ENCODE measurements around the gene SGSH.

The SGSH gene

DNA sequence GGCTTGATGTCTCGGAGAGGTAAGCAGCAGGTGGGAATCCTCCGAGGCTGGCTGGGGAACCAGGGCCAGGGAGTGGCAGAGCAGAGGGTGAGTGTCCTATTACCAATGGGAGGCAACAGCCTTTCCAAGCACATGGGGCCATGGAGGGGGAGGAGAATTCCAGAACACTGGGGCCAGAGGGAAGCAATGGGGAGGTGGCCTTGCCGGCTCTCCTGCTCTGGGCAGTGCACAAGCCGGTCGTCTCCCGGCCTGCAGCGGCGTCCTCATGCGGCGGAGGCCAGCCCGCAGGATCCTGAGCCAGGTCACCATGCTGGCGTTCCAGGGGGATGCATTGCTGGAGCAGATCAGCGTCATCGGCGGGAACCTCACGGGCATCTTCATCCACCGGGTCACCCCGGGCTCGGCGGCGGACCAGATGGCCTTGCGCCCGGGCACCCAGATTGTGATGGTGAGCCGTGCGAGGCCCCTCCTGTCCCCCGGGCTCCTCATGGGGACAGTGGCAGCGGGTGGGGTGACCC, 21.9 kb downstream of the SGSH start:
- Mint-ChIP-seq H3K27me3 (peaks cover 17% of the 10 kb centered on the region), H3K4me3 (no peak overlapping the region), H3K36me3 (no peaks in the 10 kb centered on the region), H3K27ac (no peak overlapping the region), H3K9me3 (no peaks in the 10 kb centered on the region), H3K4me1 (no peaks in the 10 kb centered on the region)
- no peak for DNase-seq
- CTCF ChIA-PET: no interaction called here

DNA sequence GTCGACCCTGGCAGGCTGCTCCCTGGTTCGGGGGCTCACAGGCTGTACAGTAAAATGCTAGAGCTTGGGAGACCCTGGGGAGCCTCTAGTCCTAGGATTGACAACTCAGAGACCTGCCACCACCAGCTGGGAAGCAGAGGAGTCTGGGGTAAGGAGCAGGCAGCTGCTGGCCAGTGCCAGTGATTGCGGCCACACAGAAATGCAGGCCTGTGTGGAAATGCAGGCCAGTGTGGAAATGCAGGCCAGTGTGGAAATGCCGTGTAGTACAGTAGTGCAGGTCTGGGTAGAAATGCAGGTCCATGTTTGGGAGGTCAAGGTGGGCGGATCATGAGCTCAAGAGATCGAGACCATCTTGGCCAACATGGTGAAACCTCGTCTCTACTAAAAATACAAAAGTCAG, 23.5 kb downstream of the SGSH start:
- no peak for DNase-seq
- H3K27ac Mint-ChIP-seq: no peak overlapping the region
- no peaks in the 10 kb centered on the region for H3K9me3 Mint-ChIP-seq
- H3K36me3 Mint-ChIP-seq: no peaks in the 10 kb centered on the region
- CTCF ChIA-PET: interaction anchor here (0.8 to 2.3 kb wide), 9 partner anchors 10 to 165 kb away, joined by 3 to 33 read pairs (median 4); no protein-coding TSS in a partner anchor
- H3K4me3 Mint-ChIP-seq: no peak overlapping the region
- no peaks in the 10 kb centered on the region for H3K4me1 Mint-ChIP-seq
- H3K27me3 Mint-ChIP-seq: peaks cover 30% of the 10 kb centered on the region

DNA sequence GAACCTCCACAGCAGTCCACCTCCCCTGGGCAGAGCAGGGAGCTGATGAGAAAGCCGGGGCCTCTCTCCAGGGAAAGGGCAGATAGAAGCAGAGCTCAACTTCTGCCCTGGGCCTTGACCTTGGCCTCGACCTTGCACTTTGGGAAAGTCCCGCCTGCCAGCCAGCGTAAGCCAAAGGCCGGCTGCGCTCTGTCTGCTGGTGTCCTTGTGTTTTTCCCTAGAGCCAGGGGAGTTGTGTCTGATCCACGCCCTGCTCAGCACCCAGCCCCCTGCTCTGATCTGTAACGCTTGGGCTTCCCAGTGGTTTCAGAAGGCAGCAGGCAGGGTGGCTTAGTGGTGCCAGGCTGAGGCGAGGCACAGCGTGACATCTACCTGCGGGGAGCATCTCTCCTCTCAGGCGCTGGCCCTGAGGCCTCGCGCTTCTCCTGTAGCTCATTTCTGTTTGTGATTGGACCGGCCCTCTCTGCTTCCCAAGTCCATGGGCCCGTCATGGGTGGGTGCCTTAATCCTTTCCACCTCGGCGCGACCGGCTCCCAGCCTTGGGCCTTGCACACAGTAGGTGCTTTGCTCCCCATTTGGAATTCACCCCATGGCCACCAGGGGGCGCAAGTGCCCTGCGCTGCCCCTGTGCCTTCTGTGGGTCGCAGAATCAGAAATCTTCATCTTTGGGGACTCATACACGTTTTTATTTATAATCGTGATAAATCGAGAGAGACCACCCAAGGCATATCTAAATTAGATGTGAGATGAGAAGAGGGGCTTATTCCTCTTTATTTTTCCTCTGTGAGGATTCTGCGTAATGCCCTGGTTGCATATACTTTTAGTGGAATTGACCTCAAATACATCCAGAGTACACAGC, 24.2 kb downstream of the SGSH start:
- DNase-seq: peak; percentile 59
- CTCF ChIA-PET: interaction anchor here (0.7 to 2.3 kb wide), 11 partner anchors 11 to 195 kb away, joined by 3 to 33 read pairs (median 4); no protein-coding TSS in a partner anchor
- Mint-ChIP-seq H3K4me3 (no peak overlapping the region), H3K36me3 (no peaks in the 10 kb centered on the region), H3K27ac (no peak overlapping the region), H3K27me3 (peaks cover 36% of the 10 kb centered on the region), H3K4me1 (no peaks in the 10 kb centered on the region), H3K9me3 (no peaks in the 10 kb centered on the region)

DNA sequence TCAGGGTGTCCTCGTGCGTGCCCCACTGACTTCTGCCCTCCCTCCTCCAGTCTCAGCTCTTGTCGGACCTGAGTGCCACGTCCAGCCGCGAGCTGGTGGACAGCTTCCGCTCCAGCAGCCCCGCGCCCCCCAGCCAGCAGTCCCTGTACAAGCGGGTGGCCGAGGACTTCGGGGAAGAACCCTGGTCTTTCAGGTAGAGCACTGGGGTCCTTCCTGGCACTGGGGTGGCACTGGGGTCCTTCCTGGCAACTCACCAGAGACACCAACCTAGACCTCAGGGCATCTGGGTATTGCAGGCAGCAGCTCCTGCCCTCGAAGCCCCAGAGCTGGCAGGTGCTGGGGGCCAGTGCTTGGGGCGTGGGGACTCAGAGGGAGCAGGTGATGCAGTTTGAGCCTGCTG, 25.0 kb downstream of the SGSH start:
- H3K4me3 Mint-ChIP-seq: no peak overlapping the region
- DNase-seq: no peak
- peaks cover 40% of the 10 kb centered on the region for H3K27me3 Mint-ChIP-seq
- H3K36me3 Mint-ChIP-seq: no peaks in the 10 kb centered on the region
- H3K4me1 Mint-ChIP-seq: no peaks in the 10 kb centered on the region
- H3K9me3 Mint-ChIP-seq: no peaks in the 10 kb centered on the region
- CTCF ChIA-PET: interaction anchor here (0.7 to 2.3 kb wide), 4 partner anchors 18 to 196 kb away, joined by 3 to 33 read pairs (median 4); no protein-coding TSS in a partner anchor
- no peak overlapping the region for H3K27ac Mint-ChIP-seq

DNA sequence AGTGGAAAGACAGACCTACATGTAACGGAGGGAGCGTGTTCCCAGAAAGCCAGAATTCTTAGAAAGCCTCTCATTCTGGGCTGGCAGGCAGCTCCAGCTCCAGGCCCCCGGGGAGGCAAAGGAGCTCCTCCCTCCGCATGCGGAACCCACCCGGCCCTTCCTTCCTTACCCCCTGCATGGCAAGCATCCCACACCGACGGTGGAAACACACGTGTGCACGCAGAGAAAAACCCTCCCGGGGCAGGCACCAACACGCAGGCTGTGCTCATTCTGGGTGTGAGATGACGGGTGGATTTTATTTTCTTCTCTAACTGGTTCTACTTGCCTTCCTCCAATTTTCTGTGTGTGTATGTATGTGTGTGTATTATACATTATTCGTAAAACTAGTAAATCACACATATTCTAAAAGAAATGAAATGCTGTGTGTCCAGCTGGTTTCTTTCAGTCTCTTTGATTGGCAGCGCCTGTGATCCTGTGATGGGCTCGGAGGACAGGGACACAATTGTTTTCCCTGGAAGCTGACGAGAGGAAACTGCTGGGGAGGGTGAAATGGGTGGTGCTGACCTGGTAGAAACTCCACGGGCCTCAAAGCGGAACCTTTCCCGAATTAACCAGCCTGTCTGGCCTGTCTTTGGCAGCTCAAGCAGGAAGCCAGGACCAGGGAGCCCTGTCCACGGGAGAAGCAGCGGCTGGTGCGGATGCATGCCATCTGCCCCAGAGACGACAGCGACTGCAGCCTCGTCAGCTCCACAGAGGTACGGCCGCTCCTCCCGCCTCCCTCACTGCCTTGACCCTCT, 28.1 kb downstream of the SGSH start:
- H3K4me1 Mint-ChIP-seq: no peaks in the 10 kb centered on the region
- peaks cover 46% of the 10 kb centered on the region for H3K27me3 Mint-ChIP-seq
- no peak overlapping the region for H3K27ac Mint-ChIP-seq
- no peak for DNase-seq
- no peaks in the 10 kb centered on the region for H3K36me3 Mint-ChIP-seq
- no peaks in the 10 kb centered on the region for H3K9me3 Mint-ChIP-seq
- CTCF ChIA-PET: interaction anchor here (0.9 kb wide), 1 partner anchor 90 kb away, joined by 3 read pairs; the partner anchor contains the start of gene GAA
- H3K4me3 Mint-ChIP-seq: no peak overlapping the region

DNA sequence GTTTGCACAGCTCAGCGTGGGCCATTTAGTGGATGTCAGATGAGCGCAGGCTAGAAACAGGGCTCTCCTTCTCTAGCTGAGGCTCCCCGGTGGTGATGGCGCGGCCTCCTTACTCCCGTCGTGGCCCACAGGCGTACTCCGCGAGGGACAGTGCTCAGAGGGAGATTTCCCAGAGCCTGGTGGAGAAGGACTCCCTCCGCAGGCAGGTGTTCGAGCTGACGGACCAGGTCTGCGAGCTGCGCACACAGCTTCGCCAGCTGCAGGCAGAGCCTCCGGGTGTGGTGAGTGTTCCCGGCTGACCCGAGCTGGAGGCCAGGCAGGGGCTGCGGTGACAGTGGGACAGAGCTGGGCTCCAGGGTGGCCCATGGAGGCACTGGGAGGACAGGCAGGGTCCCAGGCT, 28.9 kb downstream of the SGSH start:
- no peaks in the 10 kb centered on the region for H3K36me3 Mint-ChIP-seq
- peaks cover 46% of the 10 kb centered on the region for H3K27me3 Mint-ChIP-seq
- no peaks in the 10 kb centered on the region for H3K4me1 Mint-ChIP-seq
- H3K9me3 Mint-ChIP-seq: no peaks in the 10 kb centered on the region
- H3K27ac Mint-ChIP-seq: no peak overlapping the region
- CTCF ChIA-PET: interaction anchor here (0.9 kb wide), 1 partner anchor 90 kb away, joined by 3 read pairs; the partner anchor contains the start of gene GAA
- no peak for DNase-seq
- no peak overlapping the region for H3K4me3 Mint-ChIP-seq

DNA sequence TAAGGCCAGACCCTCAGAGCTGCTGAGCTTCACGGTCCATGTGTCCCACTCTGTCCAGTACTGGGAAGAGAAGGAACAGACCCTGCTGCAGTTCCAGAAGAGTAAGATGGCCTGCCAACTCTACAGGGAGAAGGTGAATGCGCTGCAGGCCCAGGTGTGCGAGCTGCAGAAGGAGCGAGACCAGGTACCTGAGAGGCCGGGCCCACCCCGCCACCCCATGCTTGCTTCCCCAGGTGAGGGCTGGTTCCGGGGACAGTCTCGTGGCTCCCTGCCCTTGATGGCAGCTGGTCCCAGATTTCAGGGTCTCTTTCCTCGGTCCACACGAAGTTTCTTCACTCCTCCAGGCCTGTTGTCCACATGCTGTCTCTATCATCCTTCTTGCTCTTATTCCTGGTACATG, 29.4 kb downstream of the SGSH start:
- Mint-ChIP-seq H3K27ac (no peak overlapping the region), H3K4me1 (no peaks in the 10 kb centered on the region), H3K36me3 (no peaks in the 10 kb centered on the region), H3K4me3 (no peak overlapping the region), H3K27me3 (peaks cover 42% of the 10 kb centered on the region), H3K9me3 (no peaks in the 10 kb centered on the region)
- no peak for DNase-seq
- CTCF ChIA-PET: no interaction called here

DNA sequence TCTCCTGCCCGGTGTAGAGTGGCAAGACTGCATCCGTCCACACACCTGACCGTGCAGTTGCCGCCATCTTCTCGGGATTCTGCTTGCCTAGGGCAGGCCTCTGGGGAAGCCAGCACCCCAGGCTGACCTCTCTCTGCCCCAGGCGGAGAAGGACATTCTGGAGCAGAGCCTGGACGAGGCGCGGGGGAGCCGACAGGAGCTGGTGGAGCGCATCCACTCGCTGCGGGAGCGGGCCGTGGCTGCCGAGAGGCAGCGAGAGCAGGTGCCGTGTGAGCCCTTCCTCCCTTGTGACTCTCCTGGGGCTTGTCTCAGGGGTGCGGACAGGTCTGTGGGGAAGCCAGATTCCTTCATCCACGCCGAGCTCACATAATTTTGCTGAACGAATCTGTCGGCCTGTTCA, 30.5 kb downstream of the SGSH start:
- Mint-ChIP-seq H3K4me1 (no peaks in the 10 kb centered on the region), H3K36me3 (no peaks in the 10 kb centered on the region), H3K4me3 (no peak overlapping the region), H3K9me3 (no peaks in the 10 kb centered on the region), H3K27me3 (peaks cover 41% of the 10 kb centered on the region), H3K27ac (no peak overlapping the region)
- CTCF ChIA-PET: no interaction called here
- DNase-seq: no peak

DNA sequence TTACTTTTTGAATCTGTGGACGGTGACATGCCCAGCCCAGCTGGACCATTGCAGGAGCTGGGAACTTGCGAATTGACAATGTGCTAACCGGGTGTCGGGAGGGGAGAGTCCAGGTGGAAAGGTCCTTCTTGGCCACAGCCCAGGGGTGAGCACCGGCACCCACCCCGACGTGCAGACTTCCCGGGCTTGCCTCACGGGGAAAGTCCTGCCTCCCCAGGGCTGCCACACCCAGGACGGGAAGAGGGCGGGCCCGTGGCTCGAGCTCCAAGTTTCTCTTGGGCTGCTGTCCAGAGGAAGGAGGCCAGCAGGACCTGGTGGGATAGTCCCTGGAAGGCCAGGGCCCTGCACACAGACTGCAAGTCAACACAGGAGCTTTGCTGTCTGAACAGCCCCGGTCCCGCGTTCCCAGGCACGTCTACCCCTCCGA, 32.6 kb downstream of the SGSH start:
- CTCF ChIA-PET: no interaction called here
- Mint-ChIP-seq H3K4me3 (no peak overlapping the region), H3K27me3 (peaks cover 27% of the 10 kb centered on the region), H3K36me3 (no peaks in the 10 kb centered on the region), H3K4me1 (no peaks in the 10 kb centered on the region), H3K9me3 (no peaks in the 10 kb centered on the region), H3K27ac (no peak overlapping the region)
- no peak for DNase-seq

DNA sequence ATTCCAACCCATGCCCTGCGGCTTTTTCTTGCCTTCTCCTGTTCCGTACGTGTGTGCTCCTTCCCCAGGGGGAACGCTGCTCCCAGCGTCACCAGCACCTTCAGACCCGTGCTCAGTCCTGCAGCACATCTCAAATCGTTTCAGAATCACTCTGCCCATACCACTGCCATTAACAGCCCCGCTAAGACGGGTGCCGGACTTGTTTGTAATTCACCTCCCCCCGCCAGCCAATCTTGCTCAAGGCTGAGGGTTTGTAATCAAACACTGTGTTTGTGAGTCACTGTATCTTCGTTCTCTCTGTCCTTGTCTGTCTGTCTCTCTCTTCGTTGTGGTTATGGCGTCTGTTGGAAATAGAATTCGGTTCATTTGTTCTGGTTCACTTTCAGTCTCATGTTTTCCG, 33.0 kb downstream of the SGSH start:
- H3K4me1 Mint-ChIP-seq: no peaks in the 10 kb centered on the region
- CTCF ChIA-PET: no interaction called here
- H3K9me3 Mint-ChIP-seq: no peaks in the 10 kb centered on the region
- no peak overlapping the region for H3K27ac Mint-ChIP-seq
- no peaks in the 10 kb centered on the region for H3K36me3 Mint-ChIP-seq
- H3K27me3 Mint-ChIP-seq: peaks cover 24% of the 10 kb centered on the region
- H3K4me3 Mint-ChIP-seq: no peak overlapping the region
- DNase-seq: no peak

DNA sequence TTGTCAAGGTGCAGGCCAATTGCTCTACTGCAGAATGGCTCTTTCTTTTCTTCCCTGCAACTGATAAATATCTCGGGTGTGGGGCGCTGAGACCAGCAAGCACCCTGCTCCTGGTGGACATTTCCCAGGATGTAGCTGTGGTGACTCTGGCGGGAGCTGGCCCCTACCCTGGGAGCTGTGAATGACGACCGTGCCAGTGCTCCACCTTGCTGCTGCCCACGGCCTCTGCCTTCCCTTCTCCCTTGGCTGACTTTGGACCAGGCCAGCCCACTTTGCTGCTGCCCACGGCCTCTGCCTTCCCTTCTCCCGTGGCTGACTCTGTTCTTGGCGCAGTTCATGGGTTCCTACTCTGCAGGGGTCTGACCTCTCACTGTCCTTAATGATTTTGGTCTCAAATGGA, 34.2 kb downstream of the SGSH start:
- H3K36me3 Mint-ChIP-seq: no peaks in the 10 kb centered on the region
- CTCF ChIA-PET: no interaction called here

DNA sequence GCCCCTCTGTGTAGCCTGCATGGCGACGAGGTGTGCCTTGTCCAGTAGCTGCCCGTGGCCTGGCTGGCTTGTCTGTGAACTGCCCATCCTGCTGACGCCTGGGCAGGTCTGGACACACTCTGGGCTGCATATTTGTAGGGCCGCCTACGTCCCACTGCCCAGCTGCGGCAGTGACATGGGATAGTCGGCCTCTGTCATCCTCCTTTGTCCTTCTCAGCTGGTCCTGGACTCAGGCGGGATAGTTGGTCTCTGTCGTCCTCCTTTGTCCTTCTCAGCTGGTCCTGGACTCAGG, 35.8 kb downstream of the SGSH start:
- H3K4me3 Mint-ChIP-seq: no peak overlapping the region
- no peaks in the 10 kb centered on the region for H3K4me1 Mint-ChIP-seq
- no peaks in the 10 kb centered on the region for H3K9me3 Mint-ChIP-seq
- CTCF ChIA-PET: no interaction called here
- no peak for DNase-seq
- no peak overlapping the region for H3K27ac Mint-ChIP-seq
- H3K36me3 Mint-ChIP-seq: no peaks in the 10 kb centered on the region
- peaks cover 15% of the 10 kb centered on the region for H3K27me3 Mint-ChIP-seq

More for the DNA sequence above, 34.2 kb downstream of the SGSH start:
- H3K4me3 Mint-ChIP-seq: no peak overlapping the region
- no peaks in the 10 kb centered on the region for H3K4me1 Mint-ChIP-seq
- peaks cover 13% of the 10 kb centered on the region for H3K27me3 Mint-ChIP-seq
- H3K27ac Mint-ChIP-seq: no peak overlapping the region
- no peaks in the 10 kb centered on the region for H3K9me3 Mint-ChIP-seq
- no peak for DNase-seq

DNA sequence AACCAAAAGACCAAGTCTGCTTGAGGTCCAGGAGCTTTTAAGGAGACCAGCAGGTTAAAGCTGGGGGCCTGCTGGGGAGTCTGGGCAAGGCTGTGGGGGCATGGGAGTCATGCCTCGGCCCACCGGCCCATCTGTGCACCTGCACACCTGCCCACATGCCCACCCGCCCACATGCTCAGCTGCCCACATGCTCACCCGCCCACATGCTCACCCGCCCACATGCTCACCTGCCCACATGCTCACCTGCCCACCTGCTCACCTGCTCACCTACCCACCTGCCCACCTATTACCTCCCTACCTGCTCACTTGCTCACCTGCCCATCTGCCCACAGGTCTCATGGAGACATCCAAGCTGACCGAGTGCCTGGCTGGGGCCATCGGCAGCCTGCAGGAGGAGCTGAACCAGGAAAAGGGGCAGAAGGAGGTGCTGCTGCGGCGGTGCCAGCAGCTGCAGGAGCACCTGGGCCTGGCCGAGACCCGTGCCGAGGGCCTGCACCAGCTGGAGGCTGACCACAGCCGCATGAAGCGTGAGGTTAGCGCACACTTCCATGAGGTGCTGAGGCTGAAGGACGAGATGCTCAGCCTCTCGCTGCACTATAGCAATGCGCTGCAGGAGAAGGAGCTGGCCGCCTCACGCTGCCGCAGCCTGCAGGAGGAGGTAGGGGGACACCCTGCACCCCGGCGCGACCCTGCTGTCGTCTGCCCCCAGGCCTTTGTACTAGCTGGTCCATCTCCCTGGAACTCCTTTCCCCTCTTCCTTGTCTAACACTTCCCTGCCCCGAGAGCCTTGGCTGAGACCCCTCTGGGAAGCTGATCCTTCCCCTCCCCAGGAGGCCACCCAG, 36.3 kb downstream of the SGSH start:
- Mint-ChIP-seq H3K4me3 (no peak overlapping the region), H3K4me1 (no peaks in the 10 kb centered on the region), H3K9me3 (no peaks in the 10 kb centered on the region), H3K27ac (no peak overlapping the region), H3K36me3 (no peaks in the 10 kb centered on the region), H3K27me3 (peaks cover 15% of the 10 kb centered on the region)
- no peak for DNase-seq
- CTCF ChIA-PET: no interaction called here

DNA sequence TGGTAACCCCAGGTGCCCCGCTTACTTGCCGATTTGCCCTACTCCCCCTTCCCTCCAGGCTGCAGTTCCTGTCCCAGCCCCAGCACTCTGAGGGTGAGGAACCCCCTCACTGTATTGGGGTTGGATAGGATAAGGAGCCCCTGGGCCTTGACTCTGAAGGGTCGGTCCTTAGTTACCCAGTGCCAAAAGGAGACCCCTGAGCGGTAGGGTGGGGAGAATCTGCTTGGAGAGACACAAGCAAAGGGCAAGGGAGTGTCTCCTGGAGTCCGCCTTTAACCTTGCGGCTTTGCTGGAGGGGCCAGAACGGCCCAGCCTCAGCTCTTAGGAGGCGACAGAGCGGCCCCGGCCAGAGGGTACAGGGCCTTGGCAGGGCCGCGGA, 37.3 kb downstream of the SGSH start:
- Mint-ChIP-seq H3K9me3 (no peaks in the 10 kb centered on the region), H3K4me3 (no peak overlapping the region), H3K4me1 (no peaks in the 10 kb centered on the region), H3K27ac (no peak overlapping the region), H3K36me3 (no peaks in the 10 kb centered on the region), H3K27me3 (peaks cover 15% of the 10 kb centered on the region)
- CTCF ChIA-PET: interaction anchor here (1.0 kb wide), 1 partner anchor 15 kb away, joined by 3 read pairs; no protein-coding TSS in a partner anchor
- DNase-seq: no peak
